Neural cell (in vitro differentiated cells): ENCODE data around the gene PPARG. TPM values are rescaled to one million over a fixed set of nuclear protein-coding genes. Genes with fewer than 3 reads are reported as not detected.

ENCODE experiments used
- H2AFZ ChIP-seq: fragments of 200-600, 300-800 bp; sonication (generic), shearing (Covaris generic); 2 replicates; pipeline ENCODE4 v1.6.0; 2014; ENCODE audit warnings: low read depth, mild to moderate bottlenecking, antibody characterized with exemption, low read length, moderate library complexity
- H3F3A ChIP-seq: fragments of 200-600 bp; shearing (Covaris generic); 2 replicates; pipeline ENCODE4 v1.6.1; 2016; ENCODE audit warnings: mild to moderate bottlenecking, moderate library complexity, mixed read lengths, antibody characterized with exemption, low read length; ENCODE audit not compliant: insufficient read depth, poor library complexity, severe bottlenecking
- H3K27ac ChIP-seq: fragments of 200-600, 300-800 bp; sonication (generic), shearing (Covaris generic); 2 replicates; pipeline ENCODE4 v1.5.1; 2014; ENCODE audit warnings: mild to moderate bottlenecking, low read length, moderate library complexity
- H3K27me3 ChIP-seq: fragments of 300-800, 200-600 bp; sonication (generic), shearing (Covaris generic); 2 replicates; pipeline ENCODE4 v1.6.0; 2014; ENCODE audit warnings: mild to moderate bottlenecking, low read depth, low read length, moderate library complexity; ENCODE audit not compliant: insufficient read depth
- H3K36me3 ChIP-seq: fragments of 300-800, 200-600 bp; sonication (generic), shearing (Covaris generic); 2 replicates; pipeline ENCODE4 v1.5.1; 2014; ENCODE audit warnings: mild to moderate bottlenecking, antibody characterized with exemption, low read length, moderate library complexity; ENCODE audit not compliant: insufficient read depth
- H3K4me2 ChIP-seq: fragments of 300-800, 200-600 bp; sonication (generic), shearing (Covaris generic); 2 replicates; pipeline ENCODE4 v1.6.0; 2014; ENCODE audit warnings: mild to moderate bottlenecking, low read length
- H3K4me3 ChIP-seq: fragments of 300-800, 200-600 bp; sonication (generic), shearing (Covaris generic); 2 replicates; pipeline ENCODE4 v1.5.1; 2014; ENCODE audit warnings: mild to moderate bottlenecking, low read length, moderate library complexity
- H3K79me2 ChIP-seq: fragments of 200-600 bp; shearing (Covaris generic); replicated peaks from 2 replicates; pipeline ENCODE4 v1.6.0; 2014; ENCODE audit warnings: mild to moderate bottlenecking, low read length, moderate library complexity; ENCODE audit not compliant: insufficient read depth
- H3K9ac ChIP-seq: fragments of 300-800, 200-600 bp; sonication (generic), shearing (Covaris generic); 2 replicates; pipeline ENCODE4 v1.6.1; 2016; ENCODE audit warnings: mild to moderate bottlenecking, low read length, mixed read lengths
- H3K9me2 ChIP-seq: fragments of 200-600 bp; shearing (Covaris generic); 2 replicates; pipeline ENCODE4 v1.6.1; 2016; ENCODE audit warnings: mild to moderate bottlenecking, low read length, mixed read lengths; ENCODE audit not compliant: insufficient read depth
- H3K9me3 ChIP-seq: fragments of 200-600, 300-800 bp; sonication (generic), shearing (Covaris generic); 2 replicates; pipeline ENCODE4 v1.6.1; 2016; ENCODE audit warnings: mild to moderate bottlenecking, mixed run types, low read length, moderate library complexity, mixed read lengths
- H4K20me1 ChIP-seq: fragments of 200-600 bp; shearing (Covaris generic); 2 replicates; pipeline ENCODE4 v1.6.1; 2016; ENCODE audit warnings: mild to moderate bottlenecking, mixed run types; ENCODE audit not compliant: insufficient read depth
- CTCF ChIP-seq: fragments of 450-650 bp; IDR thresholded peaks from 2 replicates; pipeline ENCODE4 v1.5.1; 2014; ENCODE audit warnings: antibody characterized with exemption, mild to moderate bottlenecking, moderate library complexity; ENCODE audit not compliant: poor library complexity, severe bottlenecking
- EP300 ChIP-seq: fragments of 450-650 bp; conservative IDR thresholded peaks from 2 replicates; pipeline ENCODE4 v1.6.1; 2014; ENCODE audit warnings: antibody characterized with exemption, mild to moderate bottlenecking, moderate library complexity; ENCODE audit not compliant: poor library complexity, severe bottlenecking
- EZH2 ChIP-seq: fragments of 200-600, 300-800 bp; shearing (Covaris generic), sonication (generic); IDR thresholded peaks from 2 replicates; pipeline ENCODE4 v1.6.1; 2014; ENCODE audit warnings: antibody characterized with exemption, low read length, borderline replicate concordance, mild to moderate bottlenecking; ENCODE audit not compliant: insufficient read depth, poor library complexity, severe bottlenecking
- MXI1 ChIP-seq: fragments of 450-650 bp; conservative IDR thresholded peaks from 2 replicates; pipeline ENCODE4 v1.6.1; 2014; ENCODE audit warnings: antibody characterized with exemption, mild to moderate bottlenecking; ENCODE audit not compliant: poor library complexity, severe bottlenecking
- POLR2AphosphoS5 ChIP-seq: IDR thresholded peaks from 2 replicates; pipeline ENCODE4 v1.6.1; 2012
- RAD21 ChIP-seq: fragments of 450-650 bp; conservative IDR thresholded peaks from 2 replicates; pipeline ENCODE4 v1.6.1; 2014; ENCODE audit warnings: antibody characterized with exemption, mild to moderate bottlenecking, moderate library complexity
- REST ChIP-seq: IDR thresholded peaks from 2 replicates; pipeline ENCODE4 v1.6.1; 2012; ENCODE audit warnings: borderline replicate concordance
- SMC3 ChIP-seq: fragments of 450-650 bp; conservative IDR thresholded peaks from 2 replicates; pipeline ENCODE4 v1.6.1; 2014; ENCODE audit warnings: antibody characterized with exemption, mild to moderate bottlenecking, moderate library complexity; ENCODE audit not compliant: poor library complexity
- TAF1 ChIP-seq: IDR thresholded peaks from 2 replicates; pipeline ENCODE4 v1.6.1; 2012; ENCODE audit warnings: low read depth
- polyA plus RNA-seq: library from polyadenylated mRNA; depleted of rRNA; stranded (reverse); fragments of >200 nt; gene quantifications from 2 replicates; pipeline ENCODE4 v1.2.3, GENCODE V29; 2014

Gene PPARG
- polyA plus RNA-seq, 1 donor from 2014 or later: 0.35 TPM

DNA sequence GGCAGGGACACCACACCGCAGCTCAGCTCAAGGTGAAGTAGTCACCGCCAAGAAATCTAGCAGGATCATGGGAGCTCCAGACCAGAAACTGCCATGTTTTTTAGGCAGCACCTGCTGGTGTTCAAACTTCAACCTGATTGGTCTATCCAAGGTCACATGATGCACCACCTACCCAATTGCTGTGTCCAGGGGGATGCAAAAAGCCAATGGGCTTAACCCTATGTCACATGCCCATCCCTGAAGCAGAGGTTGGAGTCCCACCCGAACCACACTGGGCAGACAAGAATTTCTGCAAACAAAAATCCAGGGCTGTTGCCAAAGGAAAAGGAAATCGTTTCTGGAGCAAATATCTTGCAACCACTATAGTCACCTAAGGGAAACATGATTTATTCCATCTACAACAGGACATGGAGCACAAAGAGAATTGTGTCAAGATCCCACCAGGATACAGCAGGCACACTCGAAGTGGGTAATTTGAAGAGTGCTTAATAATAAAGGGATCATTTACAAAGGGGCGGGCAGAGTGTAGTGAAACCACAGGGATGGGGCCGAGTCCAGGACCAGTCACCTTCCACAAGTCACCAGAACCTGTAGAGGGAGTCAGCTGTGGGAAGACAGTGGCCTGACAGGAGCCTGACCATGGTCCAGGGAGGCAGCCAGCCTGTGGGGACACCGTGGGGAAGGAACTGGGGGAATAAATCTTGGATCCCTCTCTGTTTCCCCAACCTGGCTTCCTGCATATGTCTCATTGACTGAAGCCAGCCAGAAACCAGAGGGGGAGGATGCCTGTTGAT is 161.2 kb downstream of the PPARG start:
- no peaks in the 10 kb centered on the region for H3K27me3 ChIP-seq
- no peaks in the 10 kb centered on the region for H3K9me3 ChIP-seq
- no peaks in the 10 kb centered on the region for H4K20me1 ChIP-seq
- H3K9ac ChIP-seq: no peak overlapping the region
- H2AFZ ChIP-seq: no peak overlapping the region
- H3K36me3 ChIP-seq: no peaks in the 10 kb centered on the region
- no peaks in the 10 kb centered on the region for H3K9me2 ChIP-seq
- TF ChIP-seq TAF1: no peak
- TF ChIP-seq SMC3: no peak
- no peak for TF ChIP-seq POLR2AphosphoS5
- TF ChIP-seq MXI1: no peak
- no peak for TF ChIP-seq EZH2
- TF ChIP-seq EP300: no peak
- TF ChIP-seq RAD21: no peak
- no peak for TF ChIP-seq CTCF
- no peak for TF ChIP-seq REST
- no peaks in the 10 kb centered on the region for H3K79me2 ChIP-seq
- no peak overlapping the region for H3K4me2 ChIP-seq
- no peaks in the 10 kb centered on the region for H3F3A ChIP-seq
- H3K4me3 ChIP-seq: no peak overlapping the region
- no peak overlapping the region for H3K27ac ChIP-seq

GRCh38 chr3:12451481-12451880 is 162.6 kb downstream of the PPARG start:
- Histone ChIP-seq H3K9me2 (no peaks in the 10 kb centered on the region), H4K20me1 (no peaks in the 10 kb centered on the region), H3F3A (no peaks in the 10 kb centered on the region), H3K4me3 (no peak overlapping the region), H3K9me3 (no peaks in the 10 kb centered on the region), H3K79me2 (no peaks in the 10 kb centered on the region), H3K4me2 (no peak overlapping the region), H2AFZ (no peak overlapping the region), H3K27ac (no peak overlapping the region), H3K27me3 (no peaks in the 10 kb centered on the region), H3K9ac (no peak overlapping the region), H3K36me3 (no peaks in the 10 kb centered on the region)
- no peak for TF ChIP-seq TAF1
- no peak for TF ChIP-seq MXI1
- TF ChIP-seq RAD21: no peak
- TF ChIP-seq CTCF: no peak
- TF ChIP-seq REST: no peak
- TF ChIP-seq EP300: no peak
- TF ChIP-seq EZH2: no peak
- TF ChIP-seq POLR2AphosphoS5: no peak
- no peak for TF ChIP-seq SMC3
